Naive B cell (primary cell): ENCODE data around the gene XYLT1. TPM values are rescaled to one million over a fixed set of nuclear protein-coding genes. Genes with fewer than 3 reads are reported as not detected.
A peak's percentile ranks its signal among the peaks of the same experiment; 100 is the strongest.

Source experiments
- ATAC-seq, 2 donors: fragments of 150-1000 bp; cut with Tn5 transposase; 2 replicates each; pipeline ENCODE4 v1.10.0; 2021; ENCODE audit warnings: low read depth in 2 of 2, mild to moderate bottlenecking in 2 of 2, moderate library complexity in 2 of 2
- DNase-seq: peaks from one replicate; pipeline ENCODE4 v3.0.0; 2022
- H3K27ac Mint-ChIP-seq, 6 donors: one replicate each; pipeline ENCODE4 v1.8.0; 2020 to 2022; ENCODE audit warnings: mild to moderate bottlenecking in 6 of 6, mixed read lengths in 6 of 6, moderate library complexity in 5 of 6, inconsistent platforms in 2 of 6
- H3K27me3 Mint-ChIP-seq, 3 donors: one replicate each; pipeline ENCODE4 v1.8.0; 2021 to 2022; ENCODE audit warnings: mixed read lengths in 3 of 3, mild to moderate bottlenecking in 1 of 3
- H3K36me3 Mint-ChIP-seq, 2 donors: one replicate each; pipeline ENCODE4 v1.8.0; 2020 to 2022; ENCODE audit warnings: mixed read lengths in 2 of 2, inconsistent platforms in 1 of 2, mild to moderate bottlenecking in 1 of 2
- H3K4me1 Mint-ChIP-seq, 3 donors: one replicate each; pipeline ENCODE4 v1.8.0; 2020 to 2022; ENCODE audit warnings: mixed read lengths in 3 of 3, inconsistent platforms in 1 of 3, mild to moderate bottlenecking in 1 of 3, moderate library complexity in 1 of 3
- H3K4me3 Mint-ChIP-seq, 8 donors: one replicate each; pipeline ENCODE4 v1.8.0; 2020 to 2022; ENCODE audit warnings: mild to moderate bottlenecking in 8 of 8, mixed read lengths in 8 of 8, moderate library complexity in 8 of 8, inconsistent platforms in 2 of 8
- H3K9me3 Mint-ChIP-seq, 7 donors: one replicate each; pipeline ENCODE4 v1.8.0; 2020 to 2022; ENCODE audit warnings: mixed read lengths in 7 of 7, mild to moderate bottlenecking in 5 of 7, inconsistent platforms in 2 of 7, moderate library complexity in 1 of 7
- polyA plus RNA-seq, 6 donors: library from polyadenylated mRNA; unstranded; fragments of 300-500 nt; fragmentation: Illumina TruSeq; gene quantifications; one replicate each; pipeline ENCODE4 v1.2.3, GENCODE V29; 2021; ENCODE audit warnings: low read depth in 6 of 6

The XYLT1 gene
- polyA plus RNA-seq, 6 donors from 2014 or later, result 1.7 to 8.7 (median 3.9) TPM

GRCh38 chr16:17331071-17331607 is 139.6 kb downstream of the XYLT1 start:
- no peak overlapping the region for H3K4me3 Mint-ChIP-seq
- DNase-seq, result no peak
- peaks cover 1 to 6% of the 10 kb centered on the region in 2 donors for H3K36me3 Mint-ChIP-seq
- peaks cover 37 to 78% (median 57%) of the 10 kb centered on the region in 3 donors for H3K4me1 Mint-ChIP-seq
- H3K9me3 Mint-ChIP-seq, result no peaks in the 10 kb centered on the region
- H3K27ac Mint-ChIP-seq, result peak overlapping the region in 2 of 6 donors; percentile 18 to 24
- ATAC-seq, result no peak
- H3K27me3 Mint-ChIP-seq, result no peaks in the 10 kb centered on the region

GRCh38 chr16:17330044-17330443 is 140.7 kb downstream of the XYLT1 start:
- Mint-ChIP-seq H3K9me3 (no peaks in the 10 kb centered on the region), H3K36me3 (peaks cover 0 to 5% of the 10 kb centered on the region in 2 donors), H3K4me1 (peaks cover 38 to 75% (median 58%) of the 10 kb centered on the region in 3 donors), H3K27ac (peak overlapping the region in 1 of 6 donors; percentile 73), H3K27me3 (no peaks in the 10 kb centered on the region), H3K4me3 (peak overlapping the region in 2 of 8 donors; percentile 25 to 29)
- DNase-seq (no peak), ATAC-seq (no peak)

- DNase-seq (no peak), ATAC-seq (no peak)
- Mint-ChIP-seq H3K4me1 (peaks cover 37 to 70% (median 52%) of the 10 kb centered on the region in 3 donors), H3K9me3 (no peaks in the 10 kb centered on the region), H3K36me3 (peaks cover 0 to 5% of the 10 kb centered on the region in 2 donors), H3K27me3 (no peaks in the 10 kb centered on the region), H3K27ac (peak overlapping the region in 3 of 6 donors; percentile 4 to 86 (median 32)), H3K4me3 (no peak overlapping the region)
These were observed 141.4 kb downstream of the XYLT1 start for GRCh38 chr16:17329391-17329790.

GRCh38 chr16:17328932-17329331 is 141.8 kb downstream of the XYLT1 start:
- no peaks in the 10 kb centered on the region for H3K9me3 Mint-ChIP-seq
- H3K27me3 Mint-ChIP-seq, result no peaks in the 10 kb centered on the region
- H3K4me1 Mint-ChIP-seq, result peaks cover 36 to 69% (median 51%) of the 10 kb centered on the region in 3 donors
- H3K4me3 Mint-ChIP-seq, result no peak overlapping the region
- ATAC-seq, result no peak
- H3K36me3 Mint-ChIP-seq, result peaks cover 0 to 5% of the 10 kb centered on the region in 2 donors
- peak overlapping the region in 3 of 6 donors; percentile 4 to 32 (median 24) for H3K27ac Mint-ChIP-seq
- DNase-seq, result no peak

- Mint-ChIP-seq H3K4me1 (peaks cover 35 to 70% (median 49%) of the 10 kb centered on the region in 3 donors), H3K36me3 (peaks cover 0 to 5% of the 10 kb centered on the region in 2 donors), H3K4me3 (no peak overlapping the region), H3K27ac (peak overlapping the region in 3 of 6 donors; percentile 47 to 80 (median 58)), H3K27me3 (no peaks in the 10 kb centered on the region), H3K9me3 (no peaks in the 10 kb centered on the region)
- ATAC-seq (no peak), DNase-seq (no peak)
These were observed 143.0 kb downstream of the XYLT1 start for GRCh38 chr16:17327664-17328335.

GRCh38 chr16:17325476-17326143 is 145.2 kb downstream of the XYLT1 start:
- Mint-ChIP-seq H3K27ac (peak overlapping the region in 1 of 6 donors; percentile 44), H3K4me1 (peaks cover 49 to 78% (median 60%) of the 10 kb centered on the region in 3 donors), H3K27me3 (no peaks in the 10 kb centered on the region), H3K36me3 (peaks cover 0 to 5% of the 10 kb centered on the region in 2 donors), H3K9me3 (no peaks in the 10 kb centered on the region), H3K4me3 (no peak overlapping the region)
- no peak for DNase-seq
- ATAC-seq, result no peak

GRCh38 chr16:17324451-17324850 is 146.3 kb downstream of the XYLT1 start:
- peaks cover 0 to 5% of the 10 kb centered on the region in 2 donors for H3K36me3 Mint-ChIP-seq
- ATAC-seq, result no peak
- peaks cover 49 to 78% (median 57%) of the 10 kb centered on the region in 3 donors for H3K4me1 Mint-ChIP-seq
- no peaks in the 10 kb centered on the region for H3K27me3 Mint-ChIP-seq
- H3K4me3 Mint-ChIP-seq, result no peak overlapping the region
- no peak for DNase-seq
- H3K27ac Mint-ChIP-seq, result peak overlapping the region in 2 of 6 donors; percentile 66 to 71
- H3K9me3 Mint-ChIP-seq, result no peaks in the 10 kb centered on the region

GRCh38 chr16:17323171-17323570 is 147.6 kb downstream of the XYLT1 start:
- Mint-ChIP-seq H3K36me3 (peaks cover 0 to 5% of the 10 kb centered on the region in 2 donors), H3K4me3 (no peak overlapping the region), H3K27ac (peak overlapping the region in 2 of 6 donors; percentile 44 to 62), H3K9me3 (no peaks in the 10 kb centered on the region), H3K4me1 (peaks cover 44 to 86% (median 63%) of the 10 kb centered on the region in 3 donors), H3K27me3 (no peaks in the 10 kb centered on the region)
- DNase-seq (no peak), ATAC-seq (no peak)

GRCh38 chr16:17321824-17322223 is 148.9 kb downstream of the XYLT1 start:
- peaks cover 49 to 86% (median 74%) of the 10 kb centered on the region in 3 donors for H3K4me1 Mint-ChIP-seq
- no peaks in the 10 kb centered on the region for H3K27me3 Mint-ChIP-seq
- peaks cover 0 to 1% (median 0%) of the 10 kb centered on the region in 7 donors for H3K9me3 Mint-ChIP-seq
- H3K4me3 Mint-ChIP-seq, result no peak overlapping the region
- no peak for ATAC-seq
- no peak for DNase-seq
- peak overlapping the region in 2 of 6 donors; percentile 78 to 85 for H3K27ac Mint-ChIP-seq
- peaks cover 0 to 5% of the 10 kb centered on the region in 2 donors for H3K36me3 Mint-ChIP-seq

- Mint-ChIP-seq H3K9me3 (peaks cover 0 to 4% (median 0%) of the 10 kb centered on the region in 7 donors), H3K27me3 (no peaks in the 10 kb centered on the region), H3K4me3 (peak overlapping the region in 3 of 8 donors; percentile 3 to 22 (median 3)), H3K36me3 (no peaks in the 10 kb centered on the region), H3K27ac (peak overlapping the region in 4 of 6 donors; percentile 51 to 92 (median 83)), H3K4me1 (peaks cover 57 to 91% (median 72%) of the 10 kb centered on the region in 3 donors)
- ATAC-seq (peak; percentile 49 to 52), DNase-seq (no peak)
These were observed 150.8 kb downstream of the XYLT1 start for GRCh38 chr16:17320009-17320408.

GRCh38 chr16:17318238-17318637 is 152.5 kb downstream of the XYLT1 start:
- peak overlapping the region in 2 of 8 donors; percentile 6 to 42 for H3K4me3 Mint-ChIP-seq
- no peaks in the 10 kb centered on the region for H3K36me3 Mint-ChIP-seq
- peaks cover 0 to 5% (median 1%) of the 10 kb centered on the region in 7 donors for H3K9me3 Mint-ChIP-seq
- peak overlapping the region in 2 of 6 donors; percentile 12 to 46 for H3K27ac Mint-ChIP-seq
- ATAC-seq (no peak), DNase-seq (no peak)
- no peaks in the 10 kb centered on the region for H3K27me3 Mint-ChIP-seq
- H3K4me1 Mint-ChIP-seq, result peaks cover 57 to 96% (median 81%) of the 10 kb centered on the region in 3 donors

- no peak for ATAC-seq
- peak overlapping the region in 2 of 6 donors; percentile 17 to 19 for H3K27ac Mint-ChIP-seq
These were observed 154.8 kb downstream of the XYLT1 start for GRCh38 chr16:17316005-17316404.

More at GRCh38 chr16:17316005-17316404, 154.8 kb downstream of the XYLT1 start:
- Mint-ChIP-seq H3K36me3 (peaks cover 0 to 12% of the 10 kb centered on the region in 2 donors), H3K4me3 (peak overlapping the region in 3 of 8 donors; percentile 50 to 87 (median 65)), H3K4me1 (peaks cover 48 to 84% (median 68%) of the 10 kb centered on the region in 3 donors), H3K27me3 (no peaks in the 10 kb centered on the region), H3K9me3 (peaks cover 0 to 17% (median 5%) of the 10 kb centered on the region in 7 donors)
- no peak for DNase-seq
